ENCODE results near the gene SCN1A.

DNA sequence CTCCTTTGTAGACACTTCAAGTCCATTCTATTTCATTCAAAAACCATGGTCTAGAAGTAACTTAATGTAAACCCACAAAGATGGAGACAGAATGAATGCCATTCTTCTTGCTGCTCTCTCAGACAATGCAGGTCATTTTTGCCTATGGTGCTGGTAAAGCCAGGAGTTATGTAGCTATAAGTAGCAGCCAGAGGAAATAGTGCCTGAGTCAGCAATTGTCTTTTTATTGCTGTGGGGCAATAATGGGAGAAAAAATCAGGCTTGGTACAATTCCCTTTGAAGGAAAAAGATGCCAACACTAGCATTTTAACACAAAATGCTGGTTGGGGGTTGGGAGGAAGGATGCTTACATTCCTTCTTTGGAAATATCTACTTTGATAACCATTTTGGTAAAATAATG, 43.5 kb downstream of the SCN1A start:
- TF ChIP-seq, protein P1, sequence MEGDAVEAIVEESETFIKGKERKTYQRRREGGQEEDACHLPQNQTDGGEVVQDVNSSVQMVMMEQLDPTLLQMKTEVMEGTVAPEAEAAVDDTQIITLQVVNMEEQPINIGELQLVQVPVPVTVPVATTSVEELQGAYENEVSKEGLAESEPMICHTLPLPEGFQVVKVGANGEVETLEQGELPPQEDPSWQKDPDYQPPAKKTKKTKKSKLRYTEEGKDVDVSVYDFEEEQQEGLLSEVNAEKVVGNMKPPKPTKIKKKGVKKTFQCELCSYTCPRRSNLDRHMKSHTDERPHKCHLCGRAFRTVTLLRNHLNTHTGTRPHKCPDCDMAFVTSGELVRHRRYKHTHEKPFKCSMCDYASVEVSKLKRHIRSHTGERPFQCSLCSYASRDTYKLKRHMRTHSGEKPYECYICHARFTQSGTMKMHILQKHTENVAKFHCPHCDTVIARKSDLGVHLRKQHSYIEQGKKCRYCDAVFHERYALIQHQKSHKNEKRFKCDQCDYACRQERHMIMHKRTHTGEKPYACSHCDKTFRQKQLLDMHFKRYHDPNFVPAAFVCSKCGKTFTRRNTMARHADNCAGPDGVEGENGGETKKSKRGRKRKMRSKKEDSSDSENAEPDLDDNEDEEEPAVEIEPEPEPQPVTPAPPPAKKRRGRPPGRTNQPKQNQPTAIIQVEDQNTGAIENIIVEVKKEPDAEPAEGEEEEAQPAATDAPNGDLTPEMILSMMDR (IDR thresholded peaks at IDR 0.05; ENCODE audit: borderline replicate concordance, extremely low read depth, low read length, poor library complexity, severe bottlenecking) = no peak
- no peak for TF ChIP-seq EZH2 (IDR thresholded peaks at IDR 0.05; ENCODE audit: borderline replicate concordance, low read depth, low read length, severe bottlenecking)
